Measurements from ENCODE around the gene MEGF11. TPM values are rescaled to one million over a fixed set of nuclear protein-coding genes. Genes with fewer than 3 reads are reported as not detected.

The MEGF11 gene
- total and polyA plus RNA-seq, 2 donors (not counting 1 experiment from before 2014, with no cell fraction given): under 0.01 TPM; not detected in 1

- no peaks in the 10 kb centered on the region for H3K9me3 ChIP-seq (ENCODE audit: control insufficient read depth, insufficient read depth, low read depth, low read length)
- H3K9ac ChIP-seq (ENCODE audit: insufficient read depth, low read length): no peak overlapping the region
- H3K27me3 ChIP-seq (ENCODE audit: control insufficient read depth, insufficient read depth, low read length): peaks cover 8% of the 10 kb centered on the region
- no peak overlapping the region for H3K4me2 ChIP-seq (ENCODE audit: extremely low read depth, insufficient read depth, low read length)
- peak in 1 of 2 donors; percentile 3 for DNase-seq (ENCODE audit: low read depth in 2 of 2)
- no peaks in the 10 kb centered on the region for H3K79me2 ChIP-seq (ENCODE audit: control insufficient read depth, insufficient read depth, low read length)
- H2AFZ ChIP-seq (ENCODE audit: low read length): no peak overlapping the region
- no peak overlapping the region for H3K27ac ChIP-seq (ENCODE audit: insufficient read depth, low read length)
- TF ChIP-seq CTCF (conservative IDR thresholded peaks at IDR 0.05 in 1 of 2, IDR thresholded peaks at IDR 0.05 in 1 of 2; ENCODE audit: low read depth in 1 of 2, low read length in 2 of 2) (no peak), EZH2 (IDR thresholded peaks at IDR 0.05; ENCODE audit: low read length, missing control alignments) (no peak)
- no peaks in the 10 kb centered on the region for H3K36me3 ChIP-seq (ENCODE audit: control insufficient read depth, insufficient read depth, low read length)
- no peak overlapping the region for H3K4me3 ChIP-seq (replicated peaks in 1 of 4; ENCODE audit: control extremely low read depth in 1 of 4, insufficient read depth in 1 of 4, low read depth in 3 of 4, low read length in 4 of 4)
- no peaks in the 10 kb centered on the region for H3K4me1 ChIP-seq (ENCODE audit: control insufficient read depth, extremely low read depth, insufficient read depth, low read length)
- H4K20me1 ChIP-seq (ENCODE audit: control insufficient read depth, extremely low read depth, insufficient read depth, low read length): no peaks in the 10 kb centered on the region
Measured at GRCh38 chr15:66145726-66146182, 107.8 kb downstream of the MEGF11 start.

GRCh38 chr15:66144978-66145725 is 108.4 kb downstream of the MEGF11 start:
- Histone ChIP-seq H3K9me3 (ENCODE audit: control insufficient read depth, insufficient read depth, low read depth, low read length) (no peaks in the 10 kb centered on the region), H3K27ac (ENCODE audit: insufficient read depth, low read length) (no peak overlapping the region), H3K36me3 (ENCODE audit: control insufficient read depth, insufficient read depth, low read length) (no peaks in the 10 kb centered on the region), H3K4me3 (replicated peaks in 1 of 4; ENCODE audit: control extremely low read depth in 1 of 4, insufficient read depth in 1 of 4, low read depth in 3 of 4, low read length in 4 of 4) (no peak overlapping the region), H3K27me3 (ENCODE audit: control insufficient read depth, insufficient read depth, low read length) (peaks cover 8% of the 10 kb centered on the region), H3K9ac (ENCODE audit: insufficient read depth, low read length) (no peak overlapping the region), H2AFZ (ENCODE audit: low read length) (no peak overlapping the region), H3K4me2 (ENCODE audit: extremely low read depth, insufficient read depth, low read length) (no peak overlapping the region), H3K4me1 (ENCODE audit: control insufficient read depth, extremely low read depth, insufficient read depth, low read length) (no peaks in the 10 kb centered on the region), H3K79me2 (ENCODE audit: control insufficient read depth, insufficient read depth, low read length) (no peaks in the 10 kb centered on the region), H4K20me1 (ENCODE audit: control insufficient read depth, extremely low read depth, insufficient read depth, low read length) (no peaks in the 10 kb centered on the region)
- TF ChIP-seq EZH2 (IDR thresholded peaks at IDR 0.05; ENCODE audit: low read length, missing control alignments) (no peak), CTCF (conservative IDR thresholded peaks at IDR 0.05 in 1 of 2, IDR thresholded peaks at IDR 0.05 in 1 of 2; ENCODE audit: low read depth in 1 of 2, low read length in 2 of 2) (no peak)
- no peak for DNase-seq (ENCODE audit: low read depth in 2 of 2)

- TF ChIP-seq EZH2 (IDR thresholded peaks at IDR 0.05; ENCODE audit: low read length, missing control alignments): no peak
- TF ChIP-seq CTCF (conservative IDR thresholded peaks at IDR 0.05 in 1 of 2, IDR thresholded peaks at IDR 0.05 in 1 of 2; ENCODE audit: low read depth in 1 of 2, low read length in 2 of 2): no peak
- Histone ChIP-seq H3K4me2 (ENCODE audit: extremely low read depth, insufficient read depth, low read length) (no peak overlapping the region), H2AFZ (ENCODE audit: low read length) (no peak overlapping the region), H3K79me2 (ENCODE audit: control insufficient read depth, insufficient read depth, low read length) (no peaks in the 10 kb centered on the region), H3K36me3 (ENCODE audit: control insufficient read depth, insufficient read depth, low read length) (no peaks in the 10 kb centered on the region), H3K4me3 (replicated peaks in 1 of 4; ENCODE audit: control extremely low read depth in 1 of 4, insufficient read depth in 1 of 4, low read depth in 3 of 4, low read length in 4 of 4) (no peak overlapping the region), H4K20me1 (ENCODE audit: control insufficient read depth, extremely low read depth, insufficient read depth, low read length) (no peaks in the 10 kb centered on the region), H3K4me1 (ENCODE audit: control insufficient read depth, extremely low read depth, insufficient read depth, low read length) (no peaks in the 10 kb centered on the region), H3K27me3 (ENCODE audit: control insufficient read depth, insufficient read depth, low read length) (peaks cover 8% of the 10 kb centered on the region), H3K9me3 (ENCODE audit: control insufficient read depth, insufficient read depth, low read depth, low read length) (no peaks in the 10 kb centered on the region), H3K27ac (ENCODE audit: insufficient read depth, low read length) (no peak overlapping the region), H3K9ac (ENCODE audit: insufficient read depth, low read length) (no peak overlapping the region)
- DNase-seq (ENCODE audit: low read depth in 2 of 2): no peak
Measured at GRCh38 chr15:66142285-66142684, 111.3 kb downstream of the MEGF11 start.
